T1000 (cell line): Measurements from ENCODE around the gene S100A6.
A peak's percentile ranks its signal among the peaks of the same experiment; 100 is the strongest.

Experiments used
- DNase-seq: peaks from one replicate; lab custom pipeline; 2025; ENCODE audit warnings: mixed read lengths; lab: John Stamatoyannopoulos, UW

Gene S100A6

DNA sequence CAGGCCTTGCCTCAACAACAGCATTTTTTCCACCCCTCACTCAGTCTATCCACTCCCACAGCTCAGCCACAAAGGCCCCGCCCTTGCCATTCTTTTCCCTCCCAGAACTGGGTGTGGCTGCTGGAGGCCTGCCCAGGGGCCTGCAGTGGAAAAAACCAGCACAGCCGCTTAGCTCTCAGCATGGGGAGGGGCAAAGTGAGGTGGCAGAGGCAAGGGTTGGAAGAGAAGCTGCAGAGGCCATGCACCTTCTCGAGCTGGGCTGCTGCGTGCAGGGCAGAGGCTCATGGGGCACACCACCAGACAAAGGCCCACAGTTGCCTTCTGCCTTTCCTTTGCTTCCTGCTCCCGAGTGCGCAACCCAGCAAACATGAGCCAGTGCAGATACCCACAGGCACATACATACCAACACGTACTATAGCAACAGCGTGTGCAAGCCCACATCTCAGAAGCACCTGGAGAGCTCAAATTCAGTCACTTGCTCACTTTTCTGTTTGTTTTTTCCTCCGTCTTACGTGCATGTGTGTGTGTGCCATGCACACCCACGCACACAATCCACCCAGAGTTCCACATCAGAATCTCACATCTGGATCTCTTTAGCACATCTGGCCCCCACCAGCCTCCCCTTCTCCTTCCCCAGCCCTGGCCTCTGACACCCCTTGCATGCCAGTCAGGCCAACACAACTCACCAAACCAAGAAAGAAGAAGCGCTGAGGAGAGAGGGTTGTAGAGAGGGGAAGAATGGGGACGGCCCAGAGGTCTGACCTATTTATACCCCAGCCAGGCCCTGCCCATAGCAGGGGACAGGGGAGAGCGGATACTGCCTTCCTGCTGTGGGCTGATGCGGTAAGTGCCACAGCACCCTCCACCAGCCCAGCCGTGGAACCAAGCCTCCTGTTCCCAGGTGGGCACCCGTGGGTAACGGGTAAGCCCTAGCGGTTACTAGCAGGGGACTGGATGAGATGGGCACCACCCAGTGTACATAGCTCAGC is 9.6 kb upstream of the S100A6 start, which contains the start of gene S100A4:
Gene S100A4 (minus strand): TSS at position 740 of the 989 bp plus-strand sequence. CDS start 1,012 bp downstream, outside the sequence.
- DNase-seq, result peak; percentile 79

DNA sequence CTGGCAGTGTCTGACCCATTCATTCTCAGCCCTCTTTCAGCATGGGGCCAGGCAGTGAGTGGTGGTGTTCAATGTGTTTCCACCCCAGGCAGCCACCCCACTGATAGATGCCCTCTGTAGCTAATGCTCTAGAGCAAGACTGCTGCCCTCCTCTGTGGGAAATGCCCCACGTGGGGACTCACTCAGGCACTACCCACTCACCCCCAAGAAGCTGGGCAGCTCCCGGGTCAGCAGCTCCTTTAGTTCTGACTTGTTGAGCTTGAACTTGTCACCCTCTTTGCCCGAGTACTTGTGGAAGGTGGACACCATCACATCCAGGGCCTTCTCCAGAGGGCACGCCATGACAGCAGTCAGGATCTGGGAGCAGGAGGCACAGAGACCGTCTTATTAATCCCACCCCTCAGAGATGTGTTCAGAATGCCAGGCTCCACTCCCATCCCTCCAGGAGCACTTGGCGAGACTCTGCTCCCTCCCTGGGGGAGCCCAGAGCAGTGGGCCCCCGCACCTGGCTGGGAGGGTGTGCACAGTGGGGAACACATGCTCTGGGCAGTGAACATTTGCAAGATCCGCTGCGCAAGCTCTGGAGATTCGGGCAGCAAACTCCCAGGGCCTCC is 8.8 kb upstream of the S100A6 start:
- no peak for DNase-seq

DNA sequence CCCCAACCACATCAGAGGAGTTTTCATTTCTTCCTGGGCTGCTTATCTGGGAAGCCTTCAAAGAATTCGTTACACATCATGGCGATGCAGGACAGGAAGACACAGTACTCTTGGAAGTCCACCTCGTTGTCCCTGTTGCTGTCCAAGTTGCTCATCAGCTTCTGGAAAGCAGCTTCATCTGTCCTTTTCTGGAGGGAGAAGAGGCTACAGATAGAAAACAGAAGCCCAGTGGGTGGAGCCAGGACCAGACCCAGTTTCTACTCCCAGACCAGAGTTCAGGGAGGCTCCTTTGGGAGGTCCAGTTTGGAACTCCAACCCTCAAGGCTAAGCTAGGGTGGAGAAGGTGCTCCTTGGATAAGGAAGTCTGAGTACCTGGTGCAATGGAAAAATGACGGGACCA is 7.9 kb upstream of the S100A6 start:
- DNase-seq, result no peak

DNA sequence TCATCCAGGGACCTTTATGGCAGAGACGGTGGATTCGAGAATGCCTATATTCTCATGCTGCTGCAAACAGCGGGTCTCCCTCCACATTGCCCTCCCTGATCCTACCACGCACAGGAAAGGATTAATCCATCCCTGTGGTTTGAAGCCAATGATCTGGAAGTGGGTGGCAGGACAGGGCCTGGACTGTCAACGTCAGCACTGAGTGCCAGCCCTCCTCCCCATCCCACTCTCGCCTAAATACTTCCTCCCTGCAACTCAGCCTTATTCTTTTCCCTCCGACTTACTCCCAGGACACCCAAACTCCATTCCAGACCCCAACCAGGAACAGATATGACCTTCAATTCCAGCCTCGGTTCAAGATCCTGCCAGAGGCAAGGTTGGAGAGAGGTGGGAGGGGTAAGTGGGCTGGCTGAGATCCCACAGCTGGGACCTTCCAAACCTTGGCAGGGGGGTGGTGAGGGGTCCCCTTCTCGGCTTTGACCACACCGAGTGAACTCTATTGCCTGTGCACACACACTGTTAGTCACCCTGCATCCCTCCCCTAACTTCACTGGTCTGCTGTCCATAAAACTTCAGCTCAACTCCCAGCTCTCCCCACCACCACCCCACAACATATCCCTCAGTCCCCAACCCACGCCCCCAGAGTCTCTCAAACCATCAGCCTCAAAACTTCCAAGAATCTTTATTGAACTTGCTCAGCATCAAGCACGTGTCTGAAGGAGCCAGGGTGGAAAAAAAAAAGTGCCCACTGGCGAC is 7.3 kb upstream of the S100A6 start:
- DNase-seq, result no peak

DNA sequence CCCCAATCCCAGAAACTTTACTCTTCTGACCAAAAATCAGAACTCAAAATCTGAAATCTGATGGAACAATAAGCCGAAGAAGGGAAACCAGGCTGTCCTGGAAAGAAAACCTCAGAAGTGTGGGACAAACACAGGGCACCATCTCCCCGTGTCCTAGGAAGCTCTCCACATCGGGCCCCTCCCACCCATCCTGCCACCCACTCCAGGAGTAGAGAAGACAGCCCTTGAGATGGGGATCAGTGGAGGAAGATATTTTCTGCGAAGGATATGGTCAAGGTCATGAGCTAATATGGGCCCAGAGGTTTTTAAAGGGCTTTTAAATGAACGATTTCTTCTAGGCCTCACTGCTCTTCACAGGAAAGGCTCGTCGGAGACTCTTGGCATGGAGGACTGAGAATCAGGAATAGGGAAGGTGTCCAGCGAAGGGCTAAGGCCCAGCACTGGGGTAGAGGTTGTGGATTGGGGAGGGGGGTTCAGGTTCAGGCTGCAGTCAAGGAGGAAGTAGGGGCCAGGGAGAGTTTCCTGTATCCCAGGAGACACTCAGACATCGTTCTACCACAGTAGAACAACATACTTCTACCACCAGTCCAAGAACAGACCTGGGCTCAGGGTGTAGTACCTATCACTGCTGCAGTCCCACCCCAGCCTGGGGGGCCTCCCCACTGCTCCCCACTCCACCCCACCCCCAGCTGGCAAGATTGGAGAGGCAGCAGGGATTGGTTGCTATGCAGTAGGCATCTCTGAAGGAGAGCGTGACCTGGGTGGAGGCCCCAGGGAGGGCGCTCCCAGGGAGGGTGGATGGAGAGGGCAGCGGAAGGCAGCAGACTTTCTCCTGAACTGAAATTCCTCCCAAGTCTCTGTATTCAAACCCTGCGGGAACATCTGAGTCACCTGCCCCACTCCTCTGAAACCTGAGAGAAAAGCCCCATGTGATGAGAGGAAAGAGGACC is 6.1 kb upstream of the S100A6 start:
- no peak for DNase-seq

DNA sequence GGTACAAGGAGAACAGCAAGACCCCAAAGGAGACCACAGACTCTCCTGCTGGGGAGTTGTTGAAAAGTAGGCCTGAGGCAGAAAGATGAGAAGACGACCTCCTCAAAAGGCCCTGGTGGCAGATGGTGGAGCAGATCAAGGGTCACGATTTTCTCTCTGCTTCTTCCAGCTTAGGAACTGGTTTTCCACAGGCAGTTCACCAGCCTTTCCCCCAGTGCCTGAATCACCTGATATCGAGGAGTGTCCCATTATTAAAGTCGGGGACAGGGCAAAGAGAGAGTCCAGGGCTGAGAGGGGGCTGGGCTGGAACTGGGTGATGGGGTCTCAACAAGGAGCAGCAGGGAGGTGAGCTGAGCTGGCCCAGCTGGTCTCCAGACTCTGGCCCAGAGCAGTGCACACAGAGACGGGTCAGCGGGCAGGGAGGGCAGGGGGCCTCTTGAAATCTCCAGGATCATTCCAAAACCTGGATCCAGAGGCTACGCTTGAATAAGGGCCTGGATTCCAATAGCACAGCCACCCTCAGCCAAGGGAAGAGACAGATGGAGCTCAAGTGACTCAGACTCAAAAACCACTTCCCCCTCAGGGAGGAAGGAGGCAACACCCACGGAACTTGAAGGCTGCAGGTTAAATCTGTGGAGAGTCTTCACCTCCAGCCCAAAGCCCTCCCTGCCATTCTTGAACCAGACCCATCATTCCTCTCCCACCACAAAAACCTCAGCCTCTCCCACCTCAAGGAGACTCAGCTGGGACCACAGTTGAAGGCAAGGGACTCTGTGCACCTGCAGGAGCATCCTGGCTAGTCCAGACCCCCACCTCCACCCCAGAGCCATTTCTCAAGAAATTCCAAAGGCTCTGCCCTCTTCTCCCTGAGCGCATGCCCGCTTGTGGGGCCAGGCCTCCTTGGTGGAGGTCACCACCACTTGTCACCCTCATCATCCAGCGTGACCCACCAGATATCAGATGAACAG is 4.9 kb upstream of the S100A6 start, which contains the start of gene S100A5:
Gene S100A5 (minus strand): TSS at position 541 of the 968 bp plus-strand sequence. CDS start 743 bp downstream, outside the sequence.
- DNase-seq, result no peak

DNA sequence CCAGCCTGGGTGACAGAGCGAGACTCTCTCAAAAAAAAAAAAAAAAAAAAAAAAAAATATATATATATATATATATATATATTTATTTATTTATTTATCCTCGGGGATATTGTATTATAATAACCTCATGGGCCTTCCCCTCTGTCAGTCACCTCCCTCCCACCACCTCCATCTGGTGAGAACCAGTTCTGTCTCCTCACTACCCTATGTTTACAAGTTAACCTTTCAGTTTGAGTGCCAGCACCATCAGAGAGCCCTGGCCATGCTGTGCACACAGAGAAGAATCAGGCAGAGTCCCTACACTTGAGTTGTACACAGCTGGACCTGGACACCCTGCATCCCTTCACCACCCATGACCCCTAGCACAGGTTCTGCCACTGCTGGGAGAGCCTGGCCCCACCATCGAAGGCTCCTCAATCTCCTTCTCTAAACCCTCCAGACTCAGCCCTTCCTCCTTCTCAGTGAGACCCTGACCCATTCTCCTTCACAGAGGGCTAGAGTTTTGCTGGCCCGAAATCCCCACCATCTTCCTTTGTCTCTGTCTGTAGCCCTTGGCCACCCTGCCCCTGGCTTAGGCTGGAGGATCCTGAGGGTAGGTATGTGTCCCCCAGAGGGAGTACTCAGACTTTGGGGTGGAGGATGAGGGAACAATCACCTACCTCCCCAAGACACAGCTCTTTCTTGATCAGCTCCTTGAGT is 3.8 kb upstream of the S100A6 start:
- no peak for DNase-seq

DNA sequence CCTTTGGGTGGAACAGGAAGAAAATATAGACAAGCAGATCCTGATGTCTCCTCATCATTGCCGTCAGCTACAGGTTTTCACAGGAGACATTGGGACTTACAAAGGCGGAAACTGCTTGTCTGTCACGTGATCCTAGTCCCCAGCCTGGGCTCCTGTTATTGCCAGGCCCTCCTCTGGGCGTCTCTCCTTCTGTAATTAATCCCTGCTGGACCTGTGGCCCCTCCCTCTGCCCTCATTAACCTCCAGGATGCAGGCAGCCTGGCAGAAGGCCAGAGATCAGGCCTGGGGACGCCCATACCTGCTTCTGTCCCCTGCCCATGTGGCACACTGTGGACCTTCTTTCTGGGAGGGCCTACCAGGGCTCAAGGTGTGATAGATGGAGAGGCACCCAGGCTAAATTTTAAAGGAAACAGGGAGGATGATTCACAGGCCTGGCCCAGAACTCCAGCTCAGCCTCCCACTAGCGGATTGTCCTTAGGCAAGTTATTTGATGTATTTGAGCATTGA is 2.6 kb upstream of the S100A6 start:
- DNase-seq, result no peak

DNA sequence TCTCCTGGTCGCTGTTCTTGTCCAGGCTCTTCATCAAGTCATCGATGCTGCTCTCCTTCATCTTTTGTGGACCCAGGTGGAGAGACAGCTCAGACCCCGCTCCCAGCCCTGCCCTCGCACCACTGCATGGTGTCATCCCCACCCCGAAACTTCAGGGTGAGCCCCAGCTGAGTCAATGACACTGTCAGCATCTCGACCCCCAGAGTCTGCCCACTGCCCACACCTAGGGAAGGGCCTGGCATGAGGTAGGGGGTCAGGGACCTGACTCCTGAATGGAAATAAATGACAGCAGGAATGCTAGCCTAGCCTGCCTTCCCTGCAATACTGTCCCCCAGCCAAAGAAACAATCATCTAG is 1.6 kb upstream of the S100A6 start:
- DNase-seq, result no peak

DNA sequence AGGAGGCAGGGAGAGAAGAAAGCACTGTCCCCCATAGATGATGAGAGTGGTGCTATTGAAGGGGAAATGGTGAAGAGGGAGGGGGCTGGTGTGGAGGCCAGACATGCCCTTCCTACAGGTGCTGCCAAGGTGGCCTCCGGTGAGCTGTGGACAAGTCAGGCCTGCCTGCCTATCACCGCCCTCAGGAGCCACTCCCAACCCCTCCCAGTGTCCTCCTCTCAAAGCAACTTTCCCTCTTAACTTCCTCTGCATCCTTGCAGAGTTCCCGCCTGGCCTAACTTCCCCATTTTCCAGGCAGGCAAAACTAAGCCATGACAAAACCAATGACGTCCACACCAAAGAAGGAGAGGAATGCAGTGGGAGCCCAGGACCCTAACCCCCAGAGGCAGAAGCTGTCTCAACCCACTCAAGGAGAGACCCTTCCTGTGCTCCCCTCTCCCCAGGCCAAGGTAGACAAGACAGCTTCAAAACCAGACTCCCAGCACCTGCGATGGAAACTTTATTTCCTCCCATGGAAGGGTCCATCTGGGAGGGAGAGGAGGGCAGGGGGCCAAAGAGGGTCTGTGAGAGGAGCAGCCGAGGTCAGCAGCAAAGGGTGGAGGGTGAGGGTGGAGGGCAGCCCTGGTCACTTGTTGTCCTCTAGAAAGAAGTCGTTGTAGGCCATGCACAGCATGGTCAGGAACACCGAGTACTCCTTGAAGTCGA is 1.0 kb upstream of the S100A6 start:
- no peak for DNase-seq

DNA sequence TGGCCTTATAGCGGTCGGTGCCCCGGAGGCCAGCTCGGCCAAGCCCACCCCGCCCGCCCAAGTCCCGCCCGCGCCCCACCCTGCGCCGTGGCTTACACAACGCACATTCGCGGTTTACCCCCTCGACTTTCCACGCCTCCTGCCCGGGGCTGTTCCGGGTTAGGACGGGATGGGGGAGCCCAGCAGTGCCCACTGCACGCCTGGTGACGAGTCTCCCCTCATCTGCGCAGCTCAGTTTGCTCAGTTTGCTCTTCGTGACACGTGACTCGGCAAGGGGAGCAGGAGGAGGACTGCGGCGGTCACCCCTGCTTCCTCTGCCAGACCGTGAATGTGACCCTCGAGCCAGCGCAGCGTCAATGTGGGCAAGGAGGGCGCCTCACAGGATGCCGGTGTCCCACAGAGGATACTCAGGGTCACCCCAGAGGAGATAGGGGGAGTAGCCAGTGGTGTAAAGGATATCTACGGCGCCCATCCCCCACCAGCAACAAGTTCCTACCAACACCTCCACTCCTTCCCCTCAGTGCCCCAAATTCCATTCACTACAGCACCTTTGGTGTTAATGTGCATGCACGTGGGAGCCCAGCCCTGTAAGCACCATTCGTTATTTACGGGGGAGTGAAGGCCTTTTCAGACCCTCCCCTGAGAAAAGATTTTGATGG is 350 bp upstream of the S100A6 start:
- peak; percentile 94 for DNase-seq

DNA sequence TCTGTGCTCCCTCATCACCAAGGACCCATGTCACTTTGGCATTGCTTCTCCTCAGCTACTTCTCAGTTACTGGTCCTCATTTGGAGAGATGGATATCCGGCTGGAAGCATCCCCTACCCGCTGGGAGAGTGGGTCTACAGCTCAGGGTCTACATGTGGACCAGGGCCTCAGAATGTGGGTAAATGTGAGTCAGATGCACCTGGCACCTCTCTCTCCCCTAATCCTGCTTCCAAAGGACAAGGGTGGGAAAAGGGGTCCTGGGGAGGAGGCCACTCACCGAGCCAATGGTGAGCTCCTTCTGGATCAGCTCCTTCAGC is 908 bp downstream of the S100A6 start:
- no peak for DNase-seq

DNA sequence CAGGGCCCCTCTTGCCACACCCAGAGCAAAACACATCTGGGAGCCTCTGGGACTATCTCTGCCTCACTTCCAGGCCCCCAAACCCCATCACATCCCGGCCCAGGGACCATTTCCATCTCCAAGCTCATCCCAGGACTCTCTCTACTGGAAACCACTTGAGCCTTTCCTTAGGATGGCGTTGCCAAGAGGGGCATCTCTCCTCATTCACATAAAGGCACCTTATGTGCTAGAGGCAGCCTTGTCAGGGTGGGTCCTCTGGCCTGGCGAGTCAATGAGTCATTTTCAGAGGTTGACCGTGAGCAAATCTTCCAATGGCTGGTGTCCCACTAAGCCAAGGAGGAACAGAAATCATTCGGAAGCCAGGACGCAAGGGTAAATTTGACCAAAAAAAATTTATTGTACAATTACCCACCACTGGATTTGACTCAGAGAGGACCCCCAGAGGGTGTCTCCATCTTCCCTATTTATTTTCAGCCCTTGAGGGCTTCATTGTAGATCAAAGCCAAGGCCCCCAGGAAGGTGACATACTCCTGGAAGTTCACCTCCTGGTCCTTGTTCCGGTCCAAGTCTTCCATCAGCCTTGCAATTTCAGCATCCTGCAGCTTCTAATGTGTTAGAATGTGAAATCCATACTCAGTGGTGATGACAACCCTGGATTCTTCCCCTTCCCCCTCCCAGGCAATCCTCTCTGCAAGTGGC is 1.4 kb downstream of the S100A6 start:
- no peak for DNase-seq

DNA sequence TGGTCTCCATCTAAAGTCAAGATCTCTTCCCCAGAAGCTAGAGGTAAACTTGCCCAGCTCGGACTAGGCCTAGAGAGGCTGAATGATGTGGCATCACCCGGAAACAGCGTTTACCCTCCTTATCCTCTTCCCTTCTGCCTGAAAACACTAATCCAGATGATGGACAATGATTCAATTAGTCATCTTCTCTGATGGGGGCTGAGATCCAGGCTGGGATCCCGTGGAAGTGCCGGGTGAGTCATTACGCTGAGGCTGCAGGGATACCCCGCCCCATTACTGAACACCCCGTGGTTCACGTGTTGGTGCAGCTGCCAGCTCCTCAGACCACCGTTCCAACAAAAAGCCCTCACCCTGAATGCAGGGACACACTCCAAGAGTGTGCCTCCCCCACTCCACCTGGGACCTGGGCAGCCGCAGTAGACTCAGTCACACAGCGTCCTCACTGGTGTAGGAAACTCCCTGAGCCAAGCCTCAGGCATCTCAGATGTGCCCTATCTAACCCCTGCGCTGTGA is 2.0 kb downstream of the S100A6 start:
- peak; percentile 54 for DNase-seq

DNA sequence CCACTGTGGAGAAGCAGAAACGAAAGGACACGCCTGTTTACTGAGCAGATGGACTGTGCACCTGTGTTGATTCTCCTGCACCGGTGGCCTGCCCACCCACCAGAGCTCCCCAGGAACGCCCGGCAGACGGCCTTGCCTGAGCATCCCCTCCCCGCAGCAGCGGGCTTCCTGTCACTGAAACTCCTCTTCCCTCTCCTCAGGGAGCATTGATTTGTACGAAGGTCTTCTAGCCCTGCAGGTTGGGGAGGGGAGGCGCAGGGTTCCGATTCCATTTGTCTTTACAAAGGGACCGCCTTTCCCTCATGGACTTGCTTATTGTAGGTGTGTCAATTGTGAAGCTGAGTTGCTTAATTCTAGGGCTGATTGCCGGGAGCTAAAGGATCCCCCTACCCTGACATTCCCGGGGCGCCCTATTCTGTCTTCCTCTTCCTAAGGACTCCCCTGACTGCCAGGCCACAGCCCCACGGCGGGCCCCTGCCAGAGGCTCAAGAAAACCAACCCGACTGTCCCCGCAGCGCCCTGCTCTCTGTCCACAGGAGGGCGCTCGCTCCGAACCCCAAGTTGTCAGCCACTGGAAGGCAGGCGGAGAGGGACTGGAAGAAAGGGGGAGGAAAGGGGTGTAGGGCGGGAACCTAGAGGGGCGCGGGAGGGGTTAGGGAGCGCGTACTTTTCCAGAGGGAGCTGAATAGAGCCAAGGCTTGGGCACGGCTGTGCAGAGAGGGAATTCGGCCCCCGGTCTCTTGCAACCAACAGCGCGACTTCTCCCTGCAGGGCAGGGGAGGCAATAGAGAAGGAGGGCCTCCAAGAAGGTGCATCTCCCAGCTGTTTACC is 2.8 kb downstream of the S100A6 start:
- DNase-seq, result peak; percentile 64

DNA sequence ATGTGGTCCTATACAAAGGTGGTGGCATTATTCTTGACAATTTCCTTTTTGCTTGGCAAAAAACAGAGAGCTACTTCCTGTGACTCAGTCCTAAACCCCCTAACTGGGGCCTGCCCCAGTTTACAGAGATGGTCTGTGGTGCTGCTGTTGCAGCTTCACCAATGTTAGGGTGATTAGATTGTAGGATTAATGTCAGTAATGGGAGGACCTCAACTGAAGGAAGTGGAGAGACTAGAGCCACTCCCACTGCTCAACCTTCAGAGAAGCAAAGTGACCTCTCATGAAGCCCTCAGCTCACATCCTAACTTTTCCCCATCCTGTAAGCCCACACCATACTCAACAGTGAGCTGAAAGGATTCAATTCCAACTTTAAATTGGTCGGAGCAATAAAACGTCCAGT is 3.6 kb downstream of the S100A6 start:
- DNase-seq, result no peak
